SK-MEL-5 (cell line): ENCODE results near the gene IFNAR1. TPM values are rescaled to one million over a fixed set of nuclear protein-coding genes. Genes with fewer than 3 reads are reported as not detected.
A peak's percentile ranks its signal among the peaks of the same experiment; 100 is the strongest.
"Not testable (repeated sequence)": the region's sequence is repeated elsewhere in the genome, so short reads cannot be mapped to it uniquely, and the experiment has no call there.

ENCODE experiments used
- DNase-seq: peaks from one replicate; pipeline ENCODE4 v3.0.0-alpha.2; 2016; ENCODE audit warnings: low read depth, low spot score
- in situ Hi-C: cut with HindIII; loops from 2 replicates; pipeline ENCODE4 v1.10.0; 2016; ENCODE audit warnings: low sequenced_read_pairs, high pct_unique_total_duplicates, low pct_unique_long_range_greater_than_20kb
- total RNA-seq: library from RNA; depleted of rRNA; stranded (reverse); fragments of >200 nt; shearing (Covaris generic); gene quantifications from 2 replicates; pipeline ENCODE4 v1.2.3, GENCODE V29; 2014

Gene IFNAR1
- total RNA-seq, 1 experiment from 2014 or later, result 10.7 TPM

DNA sequence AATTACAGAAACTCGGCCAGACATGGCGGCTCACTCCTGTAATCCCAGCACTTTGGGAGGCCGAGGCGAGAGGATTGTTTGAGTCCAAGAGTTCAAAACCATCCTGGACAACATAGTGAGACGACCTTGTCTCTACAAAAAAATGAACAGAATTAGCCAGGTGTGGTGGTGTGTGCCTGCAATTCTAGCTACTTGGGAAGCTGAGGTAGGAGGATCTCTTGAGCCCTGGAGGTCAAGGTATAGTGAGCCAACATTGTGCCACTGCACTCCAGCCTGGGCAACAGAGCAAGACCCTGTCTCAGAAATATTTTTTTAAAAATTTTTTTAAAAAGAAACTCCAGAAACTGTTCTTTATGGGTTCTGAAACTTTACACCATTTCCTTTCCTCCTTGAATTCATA, 40.1 kb downstream of the IFNAR1 start:
- in situ Hi-C loops, result no loop called here
- no peak for DNase-seq

DNA sequence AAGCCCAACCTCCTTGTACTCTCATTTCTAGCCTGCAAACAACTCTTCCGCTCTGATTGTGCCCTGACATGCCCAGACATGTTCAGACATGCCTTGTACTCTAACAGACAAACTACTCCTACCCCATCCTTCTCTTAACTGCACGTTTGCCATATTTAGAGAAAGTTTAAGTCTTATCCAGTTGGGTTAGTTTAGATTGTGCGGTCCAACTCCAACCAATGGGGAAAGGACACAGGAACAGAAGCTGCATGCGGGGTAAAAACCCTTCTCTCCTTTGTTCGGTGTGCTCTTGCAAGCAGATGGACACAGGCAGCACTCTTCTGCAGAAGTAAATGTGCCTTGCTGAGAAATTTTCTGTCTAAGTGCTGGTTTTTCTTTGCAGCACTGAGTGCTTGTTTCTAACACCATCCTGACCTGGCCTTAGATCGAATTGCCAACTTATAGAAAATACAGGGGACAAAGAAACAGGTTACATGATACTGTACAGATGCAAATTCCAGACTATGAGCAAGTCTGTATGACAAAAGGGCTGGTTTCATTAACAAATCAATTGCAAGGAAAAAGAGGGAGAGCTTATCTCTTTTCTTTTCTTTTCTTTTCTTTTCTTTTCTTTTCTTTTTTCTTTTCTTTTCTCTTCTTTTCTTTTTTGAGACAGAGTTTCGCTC, 42.7 kb downstream of the IFNAR1 start:
- in situ Hi-C loops, result no loop called here
- no peak for DNase-seq

DNA sequence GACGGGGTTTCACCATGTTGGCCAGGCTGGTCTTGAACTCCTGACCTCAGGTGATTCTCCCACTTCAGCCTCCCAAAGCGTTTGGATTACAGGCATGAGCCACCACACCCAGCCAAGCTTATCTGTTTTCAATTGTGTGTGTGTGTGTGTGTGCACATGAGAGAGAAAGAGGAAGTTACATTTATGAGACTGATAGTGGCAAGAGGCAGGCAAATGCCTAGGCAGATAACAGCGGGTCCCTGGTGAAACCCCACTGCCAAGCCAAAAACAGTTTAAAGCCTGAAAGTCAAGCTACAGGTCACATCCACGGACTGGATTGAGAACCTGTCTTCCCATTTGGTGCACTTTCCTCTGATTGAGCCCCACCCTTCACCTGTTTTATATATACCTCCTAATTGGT, 43.4 kb downstream of the IFNAR1 start:
- DNase-seq, result no peak
- in situ Hi-C loops, result no loop called here

DNA sequence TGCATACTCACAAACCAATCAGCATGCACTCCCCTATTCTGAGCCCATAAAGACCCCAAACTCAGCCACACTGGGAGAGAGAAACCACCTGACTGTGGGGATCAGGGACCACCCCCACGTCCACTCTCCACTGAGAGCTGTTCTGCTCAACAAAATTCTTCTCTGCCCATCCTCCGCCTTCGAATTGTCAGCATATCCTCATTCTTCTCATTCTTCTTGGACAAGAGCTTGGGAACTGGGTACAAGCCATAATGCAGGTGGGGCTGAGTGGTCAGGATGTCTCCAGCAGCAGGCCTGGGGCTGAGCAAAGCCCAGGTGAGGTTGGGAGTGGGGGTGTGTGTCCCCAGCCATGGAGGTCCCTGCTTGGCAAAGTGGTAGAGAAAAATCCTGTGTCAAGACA, 43.8 kb downstream of the IFNAR1 start:
- in situ Hi-C loops, result no loop called here
- no peak for DNase-seq

DNA sequence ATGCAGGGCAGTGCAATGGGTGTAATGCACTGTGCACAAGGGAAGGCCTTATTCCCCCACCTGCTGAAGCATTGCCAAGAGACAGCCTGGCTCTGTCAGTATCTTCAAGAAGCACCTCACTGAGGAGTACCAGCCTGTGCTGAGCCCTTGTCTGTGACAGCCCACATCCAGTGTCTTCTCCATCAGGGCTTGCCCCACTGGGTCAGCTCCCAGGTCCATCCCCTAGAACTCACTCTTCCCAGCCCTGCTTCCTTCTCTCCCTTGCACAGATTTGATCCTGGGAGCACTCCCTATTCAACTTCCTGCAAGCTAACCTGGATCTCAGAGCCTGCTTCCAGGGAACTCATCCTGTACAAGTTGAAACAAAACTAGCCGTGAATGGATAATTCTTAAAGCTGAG, 44.8 kb downstream of the IFNAR1 start:
- in situ Hi-C loops, result no loop called here

DNA sequence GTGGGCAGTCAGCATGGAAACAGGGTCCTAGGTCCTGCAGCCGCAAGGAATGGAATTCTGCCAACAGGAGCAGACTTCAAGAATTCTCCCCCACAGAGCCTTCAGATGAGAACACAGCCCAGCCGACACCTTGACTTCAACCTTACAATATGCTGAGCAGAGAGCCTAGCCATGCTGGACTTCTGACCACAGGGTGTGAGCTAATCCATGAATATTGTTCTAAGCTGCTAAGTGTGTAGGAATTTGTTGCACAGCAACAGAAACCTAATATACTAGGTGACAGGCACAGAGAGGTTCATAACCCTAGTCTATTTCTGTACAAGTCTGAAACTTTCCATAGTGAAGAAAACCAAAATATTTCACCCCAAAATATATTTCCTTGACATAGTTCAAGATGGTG, 45.5 kb downstream of the IFNAR1 start:
- no peak for DNase-seq
- in situ Hi-C loops, result no loop called here

More for the DNA sequence above, 44.8 kb downstream of the IFNAR1 start:
- DNase-seq, result no peak

DNA sequence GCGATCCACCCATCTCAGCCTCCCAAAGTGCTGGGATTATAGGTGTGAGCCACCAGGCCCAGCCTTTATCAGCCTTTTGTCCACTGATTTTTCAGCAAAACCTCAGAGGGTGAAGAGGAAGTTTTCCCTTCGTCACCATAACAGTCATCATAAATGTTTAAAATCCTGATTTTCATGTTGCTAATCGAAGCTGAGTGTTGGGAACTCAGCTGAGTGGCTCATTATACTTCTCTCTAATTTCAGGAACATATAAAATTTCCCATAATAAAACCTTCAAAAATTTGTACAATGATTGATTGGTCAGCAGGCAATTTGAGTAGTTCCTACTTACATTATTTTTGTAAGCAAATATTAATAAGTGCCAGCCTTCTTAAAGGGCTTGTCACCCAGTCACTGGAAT, 46.6 kb downstream of the IFNAR1 start:
- no peak for DNase-seq
- in situ Hi-C loops, result no loop called here

DNA sequence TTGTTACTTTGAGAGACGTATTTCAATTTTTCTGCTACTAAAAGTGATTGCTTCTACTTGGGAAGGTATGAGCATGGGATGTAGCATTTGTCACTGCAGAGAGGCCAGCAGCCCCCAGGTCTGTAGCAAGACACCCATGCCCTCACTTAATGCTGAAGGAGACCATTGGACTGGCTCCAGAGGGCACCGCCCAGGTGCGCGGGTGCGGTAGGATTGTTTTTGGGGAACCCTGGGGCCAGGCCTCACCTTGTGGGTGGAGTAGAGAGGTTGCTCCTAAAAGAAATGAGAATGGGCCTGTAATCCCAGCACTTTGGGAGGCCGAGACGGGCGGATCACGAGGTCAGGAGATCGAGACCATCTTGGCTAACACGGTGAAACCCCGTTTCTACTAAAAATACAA, 47.8 kb downstream of the IFNAR1 start:
- no peak for DNase-seq
- in situ Hi-C loops, result no loop called here

DNA sequence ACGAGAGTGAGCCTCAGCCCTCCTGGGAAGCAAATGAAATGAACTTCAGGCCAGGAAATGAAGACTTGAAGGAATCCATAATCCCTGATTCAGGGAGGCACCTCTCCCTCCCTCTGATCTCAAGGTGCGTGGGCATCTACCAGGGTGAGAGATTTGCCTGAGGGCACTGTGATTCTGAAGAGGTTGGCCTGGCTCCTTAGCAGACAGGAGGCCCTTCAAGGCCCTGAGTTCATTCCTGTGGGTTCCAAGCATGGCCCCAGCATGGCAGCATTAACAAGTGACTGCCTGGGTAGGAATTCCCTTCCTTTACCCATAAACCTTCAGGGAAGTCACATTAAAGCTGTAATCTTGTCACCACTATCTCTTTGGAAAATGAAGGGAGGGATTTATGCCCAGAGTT, 48.7 kb downstream of the IFNAR1 start:
- no peak for DNase-seq
- in situ Hi-C loops, result no loop called here

DNA sequence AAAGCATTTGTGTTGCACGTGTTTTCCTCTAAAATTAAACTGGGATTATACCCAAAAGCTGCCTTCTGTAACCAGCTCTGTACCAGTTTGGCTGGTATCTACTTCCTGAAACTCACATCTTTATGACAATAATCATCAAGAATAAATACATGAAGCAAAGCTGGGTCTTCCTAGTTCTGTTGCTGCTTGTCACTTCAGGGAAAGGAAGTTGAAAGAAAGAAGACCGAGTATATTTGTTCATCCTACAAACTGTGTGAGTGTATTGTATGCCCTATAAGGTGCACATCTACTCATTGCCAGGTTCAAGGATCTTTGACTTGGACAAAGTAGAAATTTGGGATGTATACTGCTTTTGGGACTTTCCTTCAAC, 49.3 kb downstream of the IFNAR1 start:
- DNase-seq, result no peak
- in situ Hi-C loops, result no loop called here

DNA sequence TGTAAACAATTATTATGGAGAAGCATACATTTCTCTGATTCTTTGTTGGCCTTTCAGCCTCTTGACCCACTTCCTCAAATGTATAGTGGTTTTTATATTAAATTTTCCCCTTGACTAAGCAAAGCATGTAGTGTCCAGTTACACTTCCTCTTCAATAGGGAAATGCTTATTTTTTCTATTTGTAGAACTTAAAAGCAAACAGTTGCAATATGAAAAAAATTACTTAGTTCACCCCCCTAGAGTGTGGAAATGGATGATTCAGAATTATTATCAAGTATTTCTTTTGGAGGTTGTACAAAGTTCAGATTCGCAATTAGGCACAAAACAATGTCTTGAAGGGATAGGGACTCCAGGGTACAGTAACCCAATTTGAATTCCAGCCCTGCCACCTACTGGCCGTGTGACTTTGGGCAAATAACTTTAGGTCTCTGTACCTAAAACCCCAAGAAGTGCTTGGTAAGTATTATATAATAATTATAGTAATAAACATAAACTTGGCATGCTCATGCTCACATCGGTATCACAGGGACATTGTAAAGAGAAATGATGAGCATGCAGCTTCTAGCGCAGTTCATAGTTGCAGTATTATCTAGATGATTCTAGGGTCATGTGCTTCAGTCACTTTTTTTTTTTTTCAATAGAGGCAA, 49.8 kb downstream of the IFNAR1 start:
- peak; percentile 60 for DNase-seq
- in situ Hi-C loops, result no loop called here

DNA sequence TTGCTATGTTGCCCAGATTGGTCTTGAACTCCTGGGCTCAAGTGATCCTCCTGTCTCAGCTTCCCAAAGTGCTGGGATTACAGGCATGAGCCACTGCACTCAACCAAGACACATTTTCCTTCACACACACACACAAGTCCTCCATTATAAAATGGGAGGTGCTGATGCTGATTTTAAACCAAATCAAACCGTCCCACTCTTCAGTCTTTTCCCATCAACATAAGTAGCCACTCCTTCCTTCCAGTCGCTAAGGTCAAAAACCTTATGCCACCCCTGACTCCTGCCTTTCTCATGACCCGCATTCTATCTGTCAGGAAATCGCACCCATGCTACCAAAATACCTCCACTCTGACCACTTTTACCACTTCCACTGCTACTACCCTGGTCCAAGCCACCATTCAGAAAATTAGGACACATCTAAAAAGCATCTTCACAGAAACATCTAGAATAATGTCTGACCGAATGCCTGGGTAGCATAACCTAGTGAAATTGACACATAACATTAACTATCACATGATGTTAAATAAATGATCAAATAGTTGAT, 50.4 kb downstream of the IFNAR1 start:
- in situ Hi-C loops, result no loop called here
- peak; percentile 29 for DNase-seq

DNA sequence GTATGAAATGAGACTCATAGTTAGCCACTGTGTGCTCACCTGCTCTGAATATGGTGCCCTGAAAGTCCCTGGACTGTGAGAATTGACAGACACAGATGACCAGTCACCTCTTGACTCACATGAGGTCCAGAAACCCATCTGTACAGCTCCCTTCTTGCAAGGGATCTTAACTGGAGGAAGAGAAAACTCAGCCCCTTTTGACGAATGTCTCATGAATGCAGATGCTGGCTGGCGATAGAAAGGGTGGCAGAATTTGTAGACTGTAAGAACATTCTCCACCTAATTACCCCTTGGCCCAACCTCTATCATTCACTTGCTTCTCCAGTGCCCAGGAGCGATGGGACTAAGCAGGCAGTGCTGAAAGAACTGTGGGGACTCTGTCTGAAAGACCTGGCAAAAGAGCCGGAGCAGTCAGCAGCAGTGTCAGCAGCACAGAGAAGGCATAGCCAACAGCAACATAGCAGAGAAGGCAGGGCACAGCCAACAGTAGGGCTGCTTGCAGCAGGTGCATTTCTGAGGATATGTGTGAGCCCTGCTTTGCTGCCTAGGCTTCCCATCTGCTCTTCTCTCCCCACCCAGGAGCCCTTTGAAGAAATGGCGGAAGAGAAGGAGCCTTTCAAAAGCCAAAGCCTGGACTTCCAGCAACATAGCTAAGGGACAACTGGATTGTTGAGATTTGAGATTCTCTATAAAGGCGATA, 52.6 kb downstream of the IFNAR1 start:
- in situ Hi-C loops, result no loop called here
- DNase-seq, result no peak

DNA sequence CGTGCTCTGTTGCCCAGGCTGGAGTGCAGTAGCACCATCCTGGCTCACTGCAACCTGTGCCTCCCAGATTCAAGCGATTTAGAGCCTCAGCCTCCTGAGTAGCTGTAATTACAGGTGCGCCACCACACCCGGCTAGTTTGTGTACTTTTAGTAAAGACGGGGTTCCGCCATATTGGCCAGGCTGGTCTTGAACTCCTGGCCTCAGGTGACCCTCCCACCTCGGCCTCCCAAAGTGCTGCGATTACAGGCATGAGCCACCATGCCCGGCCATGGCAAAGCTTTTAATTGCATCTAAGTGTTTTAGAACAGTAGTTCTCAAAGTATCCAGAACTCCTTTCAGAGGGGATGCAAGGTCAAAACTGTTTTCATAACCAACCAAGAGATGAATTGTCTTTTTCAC, 53.3 kb downstream of the IFNAR1 start:
- in situ Hi-C loops, result no loop called here
- no peak for DNase-seq

DNA sequence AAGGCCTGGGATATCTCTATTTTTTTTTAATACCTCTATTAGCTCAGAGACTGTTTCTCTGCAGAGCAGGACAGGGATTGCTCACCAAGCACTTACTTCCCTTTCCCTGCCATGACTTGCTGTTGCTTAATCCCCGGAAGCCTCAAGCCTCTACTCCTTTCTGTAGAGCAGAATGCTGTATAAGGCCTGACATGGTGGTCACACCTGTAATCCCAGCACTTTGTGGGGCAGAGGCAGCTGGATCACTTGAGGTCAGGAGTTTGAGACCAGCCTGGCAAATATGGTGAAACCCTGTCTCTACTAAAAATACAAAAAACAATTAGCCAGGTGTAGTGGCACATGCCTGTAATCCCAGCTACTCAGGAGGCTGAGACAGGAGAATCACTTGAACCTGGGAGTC, 55.2 kb downstream of the IFNAR1 start:
- in situ Hi-C loops, result not testable (repeated sequence)
- peak; percentile 27 for DNase-seq

DNA sequence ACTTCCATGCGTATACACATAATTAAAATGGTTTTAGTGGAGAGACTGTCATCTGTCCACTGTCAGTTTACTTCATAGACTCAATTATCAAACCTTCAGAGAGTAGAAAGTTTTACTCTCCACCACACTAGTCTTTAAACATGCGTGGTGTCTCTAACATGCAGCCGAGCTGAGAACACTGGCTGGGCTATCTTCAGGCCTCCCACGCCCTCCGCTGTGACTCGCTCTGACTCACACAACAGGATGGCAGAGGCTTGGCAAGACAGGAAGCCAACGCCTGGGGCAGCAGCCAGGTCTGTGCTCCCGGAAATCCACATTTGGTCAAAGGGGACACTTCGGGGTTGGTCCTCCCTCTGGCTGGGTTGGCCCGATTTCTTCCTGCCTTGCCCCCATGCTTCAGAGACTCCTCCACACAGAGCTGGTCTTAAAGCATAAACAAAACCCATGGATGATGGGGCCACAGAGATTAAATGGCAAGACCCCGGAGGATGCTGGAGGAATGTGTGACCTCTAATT, 55.8 kb downstream of the IFNAR1 start:
- in situ Hi-C loops, result no loop called here
- DNase-seq, result peak; percentile 96

DNA sequence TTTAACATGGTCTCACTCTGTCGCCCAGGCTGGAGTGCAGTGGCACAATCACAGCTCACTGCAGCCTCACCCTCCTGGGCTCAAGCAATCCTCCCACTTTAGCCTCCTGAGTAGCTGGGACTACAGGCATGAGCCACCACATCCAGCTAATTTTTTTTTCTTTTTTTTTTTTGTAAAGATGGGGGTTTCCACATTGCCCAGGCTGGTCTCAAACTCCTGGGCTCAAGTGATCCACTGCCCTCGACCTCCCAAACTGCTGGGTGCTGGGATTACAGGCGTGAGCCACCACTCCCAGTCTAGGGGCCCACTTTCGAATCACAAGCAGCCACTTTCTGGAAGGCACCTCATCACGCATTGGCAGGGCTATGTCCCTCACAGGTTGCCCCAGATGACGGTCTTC, 56.6 kb downstream of the IFNAR1 start:
- in situ Hi-C loops, DNase-seq: not testable (repeated sequence)

DNA sequence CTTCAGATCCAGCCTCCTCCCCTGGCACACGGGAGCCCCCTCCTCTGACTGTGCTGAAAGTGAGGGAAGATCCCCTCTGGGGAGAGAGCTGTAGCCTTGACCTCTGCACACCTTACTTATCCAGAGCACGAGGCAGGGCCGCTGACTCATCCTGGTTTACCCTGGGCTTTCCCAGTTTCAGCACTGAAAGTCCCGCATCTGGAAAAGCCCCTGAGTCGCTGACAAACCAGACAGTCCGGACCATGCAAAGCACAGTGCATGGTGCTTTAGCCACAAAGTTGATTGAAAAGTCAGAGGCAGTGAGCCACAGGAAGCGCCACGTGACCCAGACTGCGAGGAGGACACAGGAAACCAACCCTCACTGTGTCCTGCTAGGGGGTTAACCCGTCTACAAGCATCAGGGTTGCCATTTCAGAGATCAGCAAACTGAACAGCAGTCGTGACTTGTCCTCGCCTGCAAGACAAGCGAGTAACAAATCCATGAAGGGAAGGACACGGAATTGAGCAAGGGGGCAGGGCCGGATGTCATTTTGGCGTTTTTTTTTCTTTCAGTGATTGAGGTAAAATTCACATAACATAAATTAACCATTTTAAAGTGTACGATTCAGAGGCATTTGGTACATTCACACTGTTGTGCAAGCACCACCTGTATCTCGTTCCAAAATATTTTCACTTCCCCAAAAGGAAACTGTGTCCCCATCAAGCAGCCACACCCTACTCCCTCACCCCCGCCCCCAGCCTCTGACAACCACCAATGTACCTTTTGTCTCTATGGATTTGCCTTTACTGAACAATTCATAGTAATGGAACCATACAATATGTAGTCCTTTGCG, 58.5 kb downstream of the IFNAR1 start:
- DNase-seq, result peak; percentile 37
- in situ Hi-C loops, result no loop called here
